HG02588 (cell line): ENCODE results near the gene OVOL2.
"Not testable (repeated sequence)": the region's sequence is repeated elsewhere in the genome, so short reads cannot be mapped to it uniquely, and the experiment has no call there.

Experiments
- ATAC-seq: cut with Tn5 transposase; IDR thresholded peaks from one replicate; pipeline ENCODE4 v1.9.1; 2021; ENCODE audit warnings: mild to moderate bottlenecking, moderate library complexity; ENCODE audit not compliant: unreplicated experiment

OVOL2 gene

DNA sequence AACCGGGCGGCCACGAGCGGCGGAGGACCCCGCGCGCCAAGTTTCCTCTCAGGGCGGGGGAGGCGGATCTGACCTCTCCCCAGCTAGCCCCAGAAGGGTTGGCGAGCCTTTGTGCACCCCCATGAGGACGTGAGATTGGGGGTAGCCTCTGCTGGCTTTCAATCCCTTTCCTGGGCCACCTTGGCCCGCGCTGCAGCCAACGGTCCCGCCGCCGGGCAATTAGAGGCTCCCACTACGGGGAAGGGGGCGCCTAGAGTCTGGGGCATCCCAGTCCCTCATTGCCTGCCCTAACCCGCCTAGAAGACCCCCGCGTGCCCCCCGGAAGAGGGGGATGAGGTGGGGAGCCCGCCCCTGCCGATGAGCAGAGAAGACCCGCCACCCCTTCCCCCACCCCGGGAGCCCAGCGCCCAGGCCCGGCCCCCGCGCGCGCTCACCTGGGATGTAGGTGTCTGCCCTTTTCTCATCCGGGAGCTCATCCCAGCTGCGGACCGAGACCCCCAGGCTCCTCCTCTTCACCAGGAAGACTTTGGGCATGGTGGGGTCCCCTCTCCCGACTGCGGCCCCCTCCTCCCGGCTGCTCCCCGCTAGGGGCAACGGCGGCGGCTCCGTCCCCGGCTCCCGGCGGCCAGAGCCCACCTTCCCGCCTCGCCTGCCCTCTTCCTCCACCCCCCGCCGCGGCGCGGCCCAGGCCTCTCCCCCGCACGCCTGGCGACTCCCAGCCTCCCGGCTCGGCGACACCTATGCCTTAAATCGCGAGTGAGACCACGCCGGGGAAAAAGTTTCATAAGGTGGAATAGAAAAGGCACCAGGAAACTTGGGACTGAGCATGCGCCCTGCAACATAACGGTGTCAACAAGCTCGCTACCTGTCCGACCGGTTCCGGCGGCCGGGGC lies at the start of gene OVOL2:
TSS of gene OVOL2 (minus strand) at position 816 of the 893 bp plus-strand sequence. CDS start at position 534, 282 bp downstream.
- ATAC-seq: no peak

DNA sequence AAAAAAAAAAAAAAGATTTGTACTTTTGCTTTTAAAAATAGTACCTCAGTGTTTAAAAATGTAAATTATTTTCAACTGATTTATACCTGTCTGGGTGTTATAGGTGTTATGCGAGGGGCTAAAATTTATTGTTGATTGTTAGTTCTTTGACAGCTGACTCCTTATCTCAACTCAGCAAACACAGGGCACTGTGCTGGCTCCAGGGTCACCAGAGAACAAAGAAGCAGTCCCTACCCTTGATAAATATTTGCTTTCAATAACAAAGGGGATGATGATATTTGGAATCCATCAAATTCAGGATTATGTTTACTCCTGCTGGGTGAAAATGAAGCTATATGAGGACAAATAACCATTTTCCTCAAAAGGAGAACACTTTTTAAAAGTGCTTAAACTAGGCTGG lies 45.8 kb upstream of the OVOL2 start:
- ATAC-seq: no peak

DNA sequence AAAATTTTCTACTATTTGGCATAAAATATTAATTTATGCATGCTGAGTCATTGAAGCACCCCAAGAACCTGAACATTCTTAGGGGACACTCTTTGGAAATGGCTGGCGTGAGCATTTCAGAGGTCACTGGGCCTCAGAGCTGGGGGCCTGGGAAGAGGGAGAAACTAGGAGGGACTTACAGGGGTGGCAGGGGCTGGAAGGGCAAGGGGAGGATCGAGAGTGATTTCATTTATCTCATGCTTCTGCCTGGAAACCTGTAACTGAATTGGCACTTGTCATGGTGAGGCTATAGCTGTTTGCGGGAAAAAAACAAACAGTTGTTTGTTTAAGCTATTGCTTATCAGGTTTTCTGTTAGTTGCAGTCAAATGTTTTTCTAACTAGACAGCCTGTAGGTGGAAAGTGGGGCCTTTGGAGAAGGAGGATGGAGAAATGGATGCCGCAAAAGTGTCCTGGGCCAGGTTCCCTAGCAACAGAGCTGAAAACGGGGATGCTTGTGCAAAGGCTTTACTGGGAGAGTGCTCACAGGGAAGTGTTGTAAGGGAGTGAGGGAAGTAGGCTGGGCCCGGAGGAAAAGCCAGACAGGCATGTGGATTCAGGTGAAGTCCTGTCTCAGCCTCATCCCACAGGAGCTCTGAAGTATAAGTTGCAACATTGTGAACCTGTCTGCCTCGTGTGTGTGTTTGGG lies 43.6 kb upstream of the OVOL2 start:
- ATAC-seq: no peak

DNA sequence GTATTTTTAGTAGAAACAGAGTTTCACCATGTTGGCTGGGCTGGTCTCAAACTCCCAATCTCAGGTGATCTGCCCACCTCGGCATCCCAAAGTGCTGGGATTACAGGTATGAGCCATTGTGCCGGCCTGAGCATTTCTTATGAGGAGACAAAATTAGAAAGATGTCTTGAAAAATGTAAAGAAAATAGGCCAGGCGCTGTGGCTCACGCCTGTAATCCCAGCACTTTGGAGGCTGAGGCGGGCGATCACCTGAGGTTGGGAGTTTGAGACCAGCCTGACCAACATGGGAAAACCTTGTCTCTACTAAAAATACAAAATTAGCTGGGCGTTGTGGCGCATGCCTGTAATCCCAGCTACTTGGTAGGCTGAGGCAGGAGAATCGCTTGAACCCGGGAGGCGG lies 42.9 kb upstream of the OVOL2 start:
- not testable (repeated sequence) for ATAC-seq

DNA sequence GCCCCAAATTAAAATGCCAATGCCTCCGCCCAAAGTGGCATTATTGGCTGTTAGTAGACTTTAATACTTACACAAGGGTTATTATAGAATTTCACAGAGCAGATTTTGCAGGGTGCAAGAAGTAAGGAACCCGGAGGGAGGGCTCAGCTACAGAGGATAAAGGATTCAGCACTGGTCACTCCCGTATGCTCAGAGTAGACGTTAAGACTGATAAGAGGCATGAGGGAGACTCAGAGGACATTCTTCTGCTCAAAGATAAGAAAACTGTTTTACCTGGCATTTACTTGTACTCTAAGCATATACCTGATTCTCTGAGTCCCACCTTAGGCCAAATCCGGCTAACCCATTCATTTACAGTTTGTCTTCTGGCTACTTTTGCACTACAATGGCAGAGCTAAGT lies 36.5 kb upstream of the OVOL2 start:
- no peak for ATAC-seq

DNA sequence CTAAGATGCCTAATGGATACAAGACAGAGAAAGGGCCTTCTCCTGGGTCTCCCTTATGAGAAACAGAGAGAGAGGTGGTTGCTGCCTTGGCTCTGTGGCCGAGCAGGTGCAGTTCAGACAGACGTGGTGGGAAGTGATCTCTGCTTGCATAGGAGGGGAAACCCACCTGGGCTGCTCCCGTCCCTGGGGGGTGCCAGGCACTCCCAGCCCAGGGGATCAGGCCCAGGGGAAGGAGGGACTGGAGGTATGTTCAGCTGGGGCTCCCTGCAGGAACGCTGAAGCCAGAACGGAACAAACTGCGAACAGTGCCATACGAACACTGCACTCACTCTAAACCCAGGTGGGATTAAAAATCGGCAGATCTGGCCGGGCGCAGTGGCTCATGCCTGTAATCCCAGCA lies 35.7 kb upstream of the OVOL2 start:
- ATAC-seq: no peak

DNA sequence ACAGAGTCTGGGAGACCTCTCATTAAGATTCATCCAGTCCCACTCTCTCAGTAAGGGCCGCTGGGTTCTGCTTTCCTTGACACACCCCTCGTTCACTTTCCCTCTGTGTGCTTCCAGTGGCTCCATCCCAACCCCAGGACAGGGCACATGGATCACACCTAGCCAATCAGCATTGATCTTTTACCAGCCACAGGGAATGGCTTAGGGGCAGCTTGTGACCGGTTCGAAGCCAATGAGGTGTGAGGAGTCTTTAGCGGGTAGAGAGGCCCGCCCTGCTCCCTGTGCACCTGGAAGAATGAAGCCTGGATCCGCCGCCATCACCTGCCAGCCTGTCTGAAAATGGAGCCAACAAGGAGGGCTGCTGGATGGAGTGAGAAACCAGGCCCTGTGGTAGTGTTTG lies 35.2 kb upstream of the OVOL2 start:
- ATAC-seq: no peak

DNA sequence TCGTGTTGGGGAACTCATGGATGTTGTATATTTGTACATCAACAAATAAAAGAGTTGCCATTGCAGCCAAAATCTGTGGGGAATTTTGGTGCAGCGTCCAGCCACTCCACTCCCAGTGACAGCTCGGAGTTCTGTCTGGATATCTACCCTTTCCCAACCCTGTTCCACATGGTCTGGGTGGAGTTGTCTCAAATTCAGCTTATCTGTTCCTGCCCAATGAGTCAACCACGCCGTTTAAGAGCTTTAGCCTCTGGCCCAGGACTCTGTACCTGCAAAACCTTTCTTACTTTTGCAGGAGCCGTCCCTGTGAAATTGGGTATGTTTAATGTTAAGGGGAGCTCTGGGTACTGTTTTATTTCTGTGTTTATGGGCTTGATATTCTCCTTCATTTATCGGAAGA lies 33.9 kb upstream of the OVOL2 start:
- no peak for ATAC-seq

DNA sequence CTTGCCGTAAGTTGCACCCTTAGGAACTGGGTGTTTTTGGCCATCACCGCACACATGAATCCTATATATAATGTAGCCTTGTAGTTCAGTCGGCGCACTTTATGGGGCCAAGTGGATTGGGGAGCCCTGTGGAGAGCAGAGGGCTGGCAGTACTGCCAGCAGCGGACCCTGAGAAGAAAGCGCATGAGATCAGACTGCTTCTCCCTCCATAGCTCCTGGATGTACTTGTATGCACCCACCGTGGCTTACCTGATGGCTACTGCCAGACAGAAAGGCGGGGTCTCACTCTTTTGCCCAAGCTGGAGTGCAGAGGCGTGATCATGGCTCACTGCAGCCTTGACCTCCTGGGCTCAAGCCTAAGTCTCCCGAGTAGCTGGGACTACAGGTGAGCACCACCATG lies 32.8 kb upstream of the OVOL2 start:
- no peak for ATAC-seq

DNA sequence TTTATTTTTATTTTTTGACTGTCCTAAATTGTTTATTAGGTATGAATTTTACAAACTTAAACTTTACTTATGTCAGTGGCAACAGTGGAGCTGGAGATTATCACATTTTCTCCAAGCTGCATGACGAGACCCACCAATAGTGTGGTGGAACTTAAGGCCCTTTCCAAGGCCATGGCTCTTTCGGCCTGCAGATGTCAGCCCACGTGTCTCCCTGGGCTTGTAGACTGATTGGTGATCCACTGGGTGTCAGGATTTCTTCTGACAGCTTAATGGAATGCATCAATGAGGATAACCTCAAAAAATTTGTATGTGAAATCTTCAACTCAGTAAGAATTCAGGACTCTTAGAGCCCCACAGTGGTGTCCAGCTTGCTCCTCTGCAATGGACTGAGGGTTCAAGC lies 32.3 kb upstream of the OVOL2 start:
- no peak for ATAC-seq

DNA sequence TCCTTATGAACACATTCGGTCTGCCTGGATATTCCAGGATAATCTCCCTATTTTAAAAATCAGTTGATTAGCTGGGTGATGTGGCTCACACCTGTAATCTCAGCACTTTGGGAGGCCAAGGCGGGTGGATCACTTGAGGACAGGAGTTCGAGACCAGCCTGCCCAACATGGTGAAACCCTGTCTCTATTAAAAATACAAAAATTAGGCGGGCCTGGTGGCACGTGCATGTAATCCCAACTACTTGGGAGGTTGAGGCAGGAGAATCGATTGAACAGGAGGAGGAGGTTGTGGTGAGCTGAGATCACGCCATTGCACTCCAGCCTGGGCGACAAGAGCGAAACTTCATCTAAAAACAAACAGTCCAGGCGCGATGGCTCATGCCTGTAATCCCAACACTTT lies 31.1 kb upstream of the OVOL2 start:
- not testable (repeated sequence) for ATAC-seq

DNA sequence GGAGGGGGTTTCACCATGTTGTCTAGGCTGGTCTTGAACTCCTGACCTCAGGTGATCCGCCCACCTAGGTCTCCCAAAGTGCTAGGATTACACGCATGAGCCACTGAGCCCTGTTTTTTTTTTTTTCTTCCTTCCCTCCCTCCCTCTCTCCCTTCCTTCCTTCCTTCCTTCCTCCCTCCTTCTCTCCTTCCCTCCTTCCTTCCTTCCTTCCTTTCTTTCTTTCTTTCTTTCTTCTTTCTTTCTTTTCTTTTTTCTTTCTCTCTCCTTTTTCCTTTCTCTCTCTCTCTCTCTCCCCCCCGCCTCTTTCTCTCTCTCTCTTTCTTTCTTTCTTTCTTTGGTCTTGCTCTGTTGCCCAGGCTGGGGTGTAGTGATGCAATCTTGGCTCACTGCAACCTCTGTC lies 30.6 kb upstream of the OVOL2 start:
- ATAC-seq: not testable (repeated sequence)

DNA sequence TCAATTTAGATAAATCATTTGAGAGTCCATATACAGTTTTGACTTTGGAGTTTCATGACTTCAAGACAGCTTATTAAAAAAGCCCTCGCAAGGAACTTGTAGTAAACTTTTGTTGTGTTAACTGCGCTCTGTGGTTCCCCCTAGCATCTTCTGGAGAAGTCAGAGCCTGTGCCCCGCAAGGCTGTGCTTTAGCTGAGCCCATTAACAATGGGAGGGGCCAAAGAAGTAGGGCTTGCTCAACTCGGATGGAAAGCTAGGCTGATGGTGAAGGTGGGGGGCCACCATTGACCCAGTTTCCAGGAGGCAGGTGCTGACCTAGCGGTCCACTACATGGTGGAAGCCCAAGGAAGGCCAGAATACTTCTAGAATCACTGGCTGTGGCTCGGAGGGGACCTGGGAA lies 29.3 kb upstream of the OVOL2 start:
- ATAC-seq: no peak

DNA sequence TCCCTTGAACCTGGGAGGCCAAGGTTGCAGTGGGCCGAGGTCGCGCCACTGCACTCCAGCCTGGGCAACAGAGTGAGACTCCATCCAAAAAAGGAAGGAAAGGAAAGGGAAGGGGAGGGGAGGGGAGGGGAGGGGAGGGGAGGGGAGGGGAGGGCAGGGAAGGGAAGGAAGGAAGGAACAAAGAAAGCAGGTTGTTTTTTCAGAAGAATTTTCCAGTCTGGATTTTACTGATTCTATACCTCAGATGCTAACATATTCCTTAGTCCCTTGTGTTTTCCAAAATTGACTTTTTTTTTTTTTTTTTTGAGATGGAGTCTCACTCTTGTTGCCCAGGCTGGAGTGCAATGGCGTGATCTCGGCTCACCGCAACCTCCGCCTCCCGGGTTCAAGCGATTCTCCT lies 23.1 kb upstream of the OVOL2 start:
- ATAC-seq: not testable (repeated sequence)

DNA sequence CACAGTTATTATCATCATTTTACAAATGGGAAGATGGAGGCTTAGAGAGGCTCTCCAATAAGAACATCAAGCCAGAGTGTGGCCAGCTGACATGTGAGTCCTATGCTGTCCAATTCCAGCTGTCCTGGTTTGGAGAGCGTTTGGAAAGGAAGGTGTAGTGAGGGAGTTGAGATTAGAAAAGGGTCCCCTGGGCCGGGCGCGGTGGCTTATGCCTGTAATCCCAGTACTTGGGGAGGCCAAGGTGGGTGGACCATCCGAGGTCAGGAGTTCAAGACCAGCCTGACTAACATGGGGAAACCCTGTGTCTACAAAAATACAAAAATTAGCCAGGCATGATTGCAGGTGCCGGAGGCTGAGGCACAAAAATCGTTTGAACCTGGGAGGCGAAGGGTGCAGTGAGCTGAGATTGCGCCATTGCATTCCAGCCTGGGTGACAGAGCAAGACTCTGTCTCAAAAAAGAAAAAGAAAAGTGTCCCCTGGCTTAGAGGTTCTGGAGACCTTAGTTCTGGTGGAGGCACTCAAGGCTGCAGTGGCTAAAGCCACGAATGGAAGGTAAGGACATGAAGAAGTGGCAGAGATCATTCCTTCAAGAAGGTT lies 22.1 kb upstream of the OVOL2 start:
- no peak for ATAC-seq

DNA sequence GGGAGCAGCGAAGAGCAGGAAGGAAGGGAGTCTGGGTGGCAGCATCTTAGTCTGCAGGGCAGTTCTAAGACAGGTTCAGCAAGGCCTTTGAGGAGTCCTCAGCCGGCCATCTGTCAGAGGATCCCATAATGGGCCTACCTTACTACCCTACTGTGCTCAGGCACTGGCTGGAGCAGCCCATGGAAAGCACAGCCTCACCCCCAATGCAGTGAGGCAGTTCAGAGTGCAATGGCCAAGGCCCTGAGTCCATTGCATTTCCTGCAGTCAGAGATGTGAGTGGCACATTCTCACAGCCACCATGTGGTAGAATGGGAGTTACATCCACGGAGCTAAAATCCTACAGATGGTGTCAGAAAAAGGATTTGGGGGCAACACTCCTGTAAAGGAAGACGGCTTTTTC lies 19.4 kb upstream of the OVOL2 start:
- no peak for ATAC-seq

DNA sequence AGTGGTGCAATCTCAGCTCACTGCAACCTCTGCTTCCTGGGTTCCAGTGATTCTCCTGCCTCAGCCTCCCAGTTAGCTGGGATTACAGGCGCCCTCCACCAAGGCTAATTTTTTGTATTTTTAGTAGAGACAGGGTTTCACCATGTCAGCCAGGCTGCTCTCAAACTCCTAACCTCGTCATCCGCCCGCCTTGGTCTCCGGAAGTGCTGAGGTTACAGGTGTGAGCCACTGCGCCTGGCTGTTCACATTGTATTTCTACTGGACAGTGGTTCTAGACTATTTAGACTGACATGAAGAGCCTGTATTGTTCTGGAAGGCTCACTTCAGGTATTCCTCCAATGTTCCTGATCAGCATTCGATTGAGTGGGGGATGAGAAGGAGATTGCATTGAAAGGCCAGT lies 14.8 kb upstream of the OVOL2 start:
- no peak for ATAC-seq

DNA sequence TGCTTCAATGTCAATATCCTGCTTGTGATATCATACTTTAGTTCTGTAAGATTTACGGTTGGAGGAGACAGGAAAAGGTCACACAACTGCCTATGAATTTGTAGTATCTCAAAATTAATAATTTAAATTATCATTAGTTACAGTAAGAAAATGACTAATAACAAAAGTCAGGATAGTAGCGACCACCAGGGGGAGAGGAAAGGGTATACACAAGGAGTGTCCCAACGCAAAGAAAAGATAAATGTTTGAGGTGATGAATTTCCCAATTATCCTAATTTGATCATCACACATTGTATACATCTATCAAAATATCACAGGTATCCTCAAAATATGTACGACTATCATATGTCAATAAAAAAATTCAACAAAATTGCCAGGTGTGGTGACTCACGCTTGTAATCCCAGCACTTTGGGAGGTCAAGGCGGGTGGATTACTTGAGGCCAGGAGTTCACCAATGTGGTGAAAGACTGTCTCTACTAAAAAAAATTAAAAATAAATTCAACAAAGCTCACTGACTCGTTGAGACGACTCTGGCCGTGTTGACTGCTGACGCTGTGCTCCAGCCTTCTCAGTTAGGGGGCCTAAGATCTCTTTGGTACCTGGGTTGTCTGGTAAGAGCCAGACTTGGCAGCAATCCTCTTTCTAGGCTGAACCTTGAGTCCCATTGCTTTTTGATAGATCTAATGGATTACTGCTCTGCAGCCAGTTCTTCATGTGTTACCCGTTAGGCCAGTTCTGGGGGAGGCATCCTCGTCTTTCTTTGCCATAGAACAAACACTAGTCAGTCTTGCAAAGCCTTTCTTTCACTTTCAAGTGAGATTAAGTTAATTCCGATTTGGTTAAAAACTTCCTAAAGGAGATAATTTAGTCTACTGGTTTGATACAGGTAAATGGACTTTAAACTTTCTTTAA lies 9.0 kb upstream of the OVOL2 start:
- no peak for ATAC-seq

DNA sequence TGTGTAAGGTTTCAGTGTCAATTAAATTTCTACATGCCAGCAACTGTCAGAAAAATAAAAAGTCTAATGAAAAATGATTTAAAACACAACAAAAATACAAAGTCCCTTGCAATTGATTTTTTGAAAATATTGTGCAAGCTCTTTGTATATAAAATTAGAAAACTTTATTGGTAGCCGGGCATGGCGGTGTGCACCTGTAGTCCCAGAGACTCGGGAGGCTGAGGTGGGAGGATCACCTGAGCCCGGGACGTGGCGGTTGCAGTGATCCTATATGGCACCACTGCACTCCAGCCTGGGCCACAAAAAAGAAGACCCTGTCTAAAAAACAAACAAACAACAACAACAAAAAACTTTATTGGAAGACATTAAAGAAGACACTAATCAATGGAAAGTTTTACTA lies 6.0 kb upstream of the OVOL2 start:
- ATAC-seq: no peak

DNA sequence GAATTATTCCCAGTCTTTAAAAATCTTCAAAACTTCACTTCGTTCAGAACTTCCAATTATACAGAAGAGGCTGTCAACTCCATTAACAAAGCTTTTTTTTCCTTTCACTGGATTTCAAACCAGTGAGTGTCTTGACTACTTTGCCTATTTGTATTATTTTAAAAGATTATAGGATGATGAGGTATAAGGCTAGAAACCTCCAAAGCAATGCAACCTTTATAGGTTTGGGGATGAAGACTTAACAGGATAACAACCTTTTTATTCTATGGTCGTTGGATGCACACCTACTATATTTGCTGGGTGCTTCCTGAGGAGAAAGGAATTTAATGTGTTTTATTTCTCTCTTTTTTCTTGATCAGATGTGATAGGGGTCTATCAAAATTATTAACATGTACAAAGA lies 1.9 kb upstream of the OVOL2 start:
- no peak for ATAC-seq
